Mesenchymal stem cell (in vitro differentiated cells and primary cell): ENCODE measurements around the gene ARHGEF5.
"Not testable (repeated sequence)": the region's sequence is repeated elsewhere in the genome, so short reads cannot be mapped to it uniquely, and the experiment has no call there.

ENCODE experiments used
- DNase-seq: peaks from one replicate; pipeline ENCODE4 v3.0.0-alpha.2; 2013
- H2AFZ ChIP-seq: one replicate; pipeline ENCODE4 v1.6.1; 2013; ENCODE audit warnings: low read depth, mild to moderate bottlenecking, control low read depth, inconsistent platforms, low read length, moderate library complexity
- H2AK5ac ChIP-seq: 2 replicates; pipeline ENCODE4 v1.6.1; 2013; ENCODE audit warnings: low read length, moderate library complexity, mild to moderate bottlenecking, inconsistent platforms; ENCODE audit not compliant: severe bottlenecking
- H2BK120ac ChIP-seq: one replicate; pipeline ENCODE4 v1.6.1; 2013; ENCODE audit warnings: low read depth, mild to moderate bottlenecking, inconsistent platforms, low read length, moderate library complexity
- H2BK12ac ChIP-seq, 2 experiments: one replicate each; pipeline ENCODE4 v1.6.1; 2013; ENCODE audit warnings: inconsistent platforms in 2 of 2, low read length in 2 of 2, mild to moderate bottlenecking in 2 of 2, moderate library complexity in 2 of 2, control low read depth in 1 of 2
- H2BK15ac ChIP-seq: one replicate; pipeline ENCODE4 v1.6.1; 2013; ENCODE audit warnings: mild to moderate bottlenecking, low read depth, inconsistent platforms; ENCODE audit not compliant: poor library complexity, severe bottlenecking
- H2BK5ac ChIP-seq: 2 replicates; pipeline ENCODE4 v1.6.1; 2013; ENCODE audit warnings: low read depth, mild to moderate bottlenecking, low read length, control low read depth, inconsistent platforms; ENCODE audit not compliant: poor library complexity, severe bottlenecking
- H3K14ac ChIP-seq, 2 experiments: one replicate each; pipeline ENCODE4 v1.6.1; 2013; ENCODE audit warnings: inconsistent platforms in 2 of 2, low read length in 2 of 2, control low read depth in 1 of 2, mild to moderate bottlenecking in 1 of 2, moderate library complexity in 1 of 2
- H3K18ac ChIP-seq, 2 experiments: one replicate each; pipeline ENCODE4 v1.6.1; 2013; ENCODE audit warnings: inconsistent platforms in 2 of 2, low read length in 2 of 2, control low read depth in 1 of 2, low read depth in 1 of 2, mild to moderate bottlenecking in 1 of 2
- H3K23ac ChIP-seq, 2 experiments: one replicate each; pipeline ENCODE4 v1.6.1; 2013; ENCODE audit warnings: inconsistent platforms in 2 of 2, low read length in 2 of 2, mild to moderate bottlenecking in 2 of 2, moderate library complexity in 2 of 2, control low read depth in 1 of 2
- H3K27ac ChIP-seq: 2 replicates; pipeline ENCODE4 v1.5.1; 2013; ENCODE audit warnings: mild to moderate bottlenecking, moderate library complexity, low read length, control low read depth, inconsistent platforms; ENCODE audit not compliant: poor library complexity, severe bottlenecking
- H3K27me3 ChIP-seq, 2 experiments: 2 replicates each; pipeline versions ENCODE4 v1.6.1 to v1.7.0; 2013; ENCODE audit warnings: low read length in 2 of 2, mild to moderate bottlenecking in 2 of 2, moderate library complexity in 2 of 2, control low read depth in 1 of 2, inconsistent platforms in 1 of 2; ENCODE audit not compliant: control insufficient read depth in 1 of 2, insufficient read depth in 1 of 2
- H3K36me3 ChIP-seq, 2 experiments: 2 replicates each; pipeline versions ENCODE4 v1.6.1 to v1.7.0; 2013; ENCODE audit warnings: low read length in 2 of 2, control low read depth in 1 of 2, inconsistent platforms in 1 of 2, low read depth in 1 of 2, mild to moderate bottlenecking in 1 of 2; ENCODE audit not compliant: insufficient read depth in 2 of 2, control insufficient read depth in 1 of 2
- H3K4ac ChIP-seq, 2 experiments: one replicate each; pipeline ENCODE4 v1.6.1; 2013; ENCODE audit warnings: inconsistent platforms in 2 of 2, low read length in 2 of 2, mild to moderate bottlenecking in 2 of 2, moderate library complexity in 2 of 2, control low read depth in 1 of 2, low read depth in 1 of 2
- H3K4me1 ChIP-seq: 2 replicates; pipeline ENCODE4 v1.6.1; 2013; ENCODE audit warnings: low read depth, low read length, control low read depth; ENCODE audit not compliant: control insufficient read depth, insufficient read depth
- H3K4me2 ChIP-seq: 2 replicates; pipeline ENCODE4 v1.6.1; 2013; ENCODE audit warnings: low read length, mild to moderate bottlenecking, inconsistent platforms; ENCODE audit not compliant: poor library complexity, severe bottlenecking
- H3K4me3 ChIP-seq, 2 experiments: 2 replicates each; pipeline versions ENCODE4 v1.5.1 to v1.7.0; 2013; ENCODE audit warnings: low read length in 2 of 2, mild to moderate bottlenecking in 2 of 2, control low read depth in 1 of 2, low read depth in 1 of 2; ENCODE audit not compliant: insufficient read depth in 1 of 2
- H3K79me1 ChIP-seq: replicated peaks from 2 replicates; pipeline ENCODE4 v1.6.1; 2013; ENCODE audit warnings: mild to moderate bottlenecking, control low read depth, low read length, inconsistent platforms; ENCODE audit not compliant: poor library complexity, severe bottlenecking
- H3K9ac ChIP-seq: 2 replicates; pipeline ENCODE4 v1.7.0; 2013; ENCODE audit warnings: mild to moderate bottlenecking, low read length, moderate library complexity
- H3K9me3 ChIP-seq: 2 replicates; pipeline ENCODE4 v1.7.0; 2013; ENCODE audit warnings: mild to moderate bottlenecking, low read length; ENCODE audit not compliant: control insufficient read depth
- H4K8ac ChIP-seq: one replicate; pipeline ENCODE4 v1.6.1; 2013; ENCODE audit warnings: inconsistent platforms, mild to moderate bottlenecking, low read length, moderate library complexity
- H4K91ac ChIP-seq: one replicate; pipeline ENCODE4 v1.6.1; 2013; ENCODE audit warnings: mild to moderate bottlenecking, low read length, inconsistent platforms
- WGBS: methylation state at CpG from one replicate; pipeline ENCODE4 v1.1.7; 2013; ENCODE audit warnings: mixed read lengths; 5-methylcytosine and 5-hydroxymethylcytosine counted together

The ARHGEF5 gene

GRCh38 chr7:144325868-144326267, 29.3 kb upstream of the ARHGEF5 start:
- not testable (repeated sequence) for H2AFZ ChIP-seq, H3K18ac ChIP-seq, H4K8ac ChIP-seq, H3K9ac ChIP-seq, H4K91ac ChIP-seq, H3K79me1 ChIP-seq, H3K4ac ChIP-seq, H2BK5ac ChIP-seq, H3K36me3 ChIP-seq, H2BK120ac ChIP-seq, H2AK5ac ChIP-seq, H3K9me3 ChIP-seq, H3K27me3 ChIP-seq, H2BK15ac ChIP-seq, H3K4me1 ChIP-seq, H3K23ac ChIP-seq, H3K27ac ChIP-seq, DNase-seq, H3K4me3 ChIP-seq, H2BK12ac ChIP-seq, H3K4me2 ChIP-seq, H3K14ac ChIP-seq
- WGBS, result no CpG with 5 or more reads among the region's 5 CpGs

GRCh38 chr7:144330044-144330443, 25.2 kb upstream of the ARHGEF5 start:
- not testable (repeated sequence) for H3K27me3 ChIP-seq, H3K23ac ChIP-seq, H3K9ac ChIP-seq, H3K14ac ChIP-seq, H4K8ac ChIP-seq, H2AK5ac ChIP-seq, H3K9me3 ChIP-seq, H3K4me3 ChIP-seq, H3K36me3 ChIP-seq, H2AFZ ChIP-seq, H2BK12ac ChIP-seq, H3K79me1 ChIP-seq, H3K4me2 ChIP-seq, H4K91ac ChIP-seq, H3K4ac ChIP-seq, H2BK15ac ChIP-seq, H3K27ac ChIP-seq, H3K4me1 ChIP-seq, H3K18ac ChIP-seq, H2BK5ac ChIP-seq, DNase-seq, H2BK120ac ChIP-seq

GRCh38 chr7:144331221-144331995, 23.8 kb upstream of the ARHGEF5 start:
- no CpG with 5 or more reads among the region's 9 CpGs for WGBS
- not testable (repeated sequence) for H3K9ac ChIP-seq, H3K23ac ChIP-seq

GRCh38 chr7:144331996-144332288, 23.3 kb upstream of the ARHGEF5 start:
- H3K9ac ChIP-seq, H3K4me1 ChIP-seq, H2BK12ac ChIP-seq, H2AK5ac ChIP-seq, H3K4me2 ChIP-seq, H4K91ac ChIP-seq, H3K79me1 ChIP-seq, H3K36me3 ChIP-seq, H3K18ac ChIP-seq, H3K4me3 ChIP-seq, H3K27ac ChIP-seq, H2BK120ac ChIP-seq, H3K9me3 ChIP-seq, H3K4ac ChIP-seq, H4K8ac ChIP-seq, H3K14ac ChIP-seq, H2BK15ac ChIP-seq, H2AFZ ChIP-seq, H2BK5ac ChIP-seq, H3K23ac ChIP-seq, DNase-seq, H3K27me3 ChIP-seq: not testable (repeated sequence)
- WGBS, result no CpG with 5 or more reads among the region's 2 CpGs

More at GRCh38 chr7:144331221-144331995, 23.8 kb upstream of the ARHGEF5 start:
- H2BK12ac ChIP-seq, H4K8ac ChIP-seq, H2BK5ac ChIP-seq, H3K18ac ChIP-seq, H2AK5ac ChIP-seq, H2BK15ac ChIP-seq, H3K9me3 ChIP-seq, DNase-seq, H3K27me3 ChIP-seq, H3K4me1 ChIP-seq, H3K36me3 ChIP-seq, H3K4ac ChIP-seq, H2AFZ ChIP-seq, H3K14ac ChIP-seq, H3K4me2 ChIP-seq, H4K91ac ChIP-seq, H3K4me3 ChIP-seq, H3K27ac ChIP-seq, H2BK120ac ChIP-seq, H3K79me1 ChIP-seq: not testable (repeated sequence)
